GM19463 (cell line): Measurements from ENCODE around the gene YES1.
"Not testable (repeated sequence)": the region's sequence is repeated elsewhere in the genome, so short reads cannot be mapped to it uniquely, and the experiment has no call there.

Source experiments
- ATAC-seq: cut with Tn5 transposase; IDR thresholded peaks from one replicate; pipeline ENCODE4 v1.9.1; 2021; ENCODE audit warnings: mild to moderate bottlenecking, moderate library complexity; ENCODE audit not compliant: unreplicated experiment

YES1 gene

GRCh38 chr18:785242-785641, 26.8 kb downstream of the YES1 start:
- no peak for ATAC-seq

GRCh38 chr18:784470-785172, 27.4 kb downstream of the YES1 start:
- ATAC-seq = no peak

- no peak for ATAC-seq
Measured at GRCh38 chr18:778194-778927, 33.7 kb downstream of the YES1 start.

GRCh38 chr18:777021-777420, 35.0 kb downstream of the YES1 start:
- no peak for ATAC-seq

- not testable (repeated sequence) for ATAC-seq
Measured at GRCh38 chr18:776044-776443, 36.0 kb downstream of the YES1 start.

- no peak for ATAC-seq
Measured at GRCh38 chr18:774811-775210, 37.2 kb downstream of the YES1 start.

GRCh38 chr18:773980-774624, 37.9 kb downstream of the YES1 start:
- ATAC-seq = no peak

GRCh38 chr18:770583-770961, 41.5 kb downstream of the YES1 start:
- no peak for ATAC-seq

- ATAC-seq = no peak
Measured at GRCh38 chr18:767961-768360, 44.1 kb downstream of the YES1 start.

GRCh38 chr18:767084-767882, 44.8 kb downstream of the YES1 start:
- ATAC-seq = no peak

- no peak for ATAC-seq
Measured at GRCh38 chr18:766550-766860, 45.5 kb downstream of the YES1 start.

GRCh38 chr18:765764-766549, 46.1 kb downstream of the YES1 start:
- ATAC-seq = no peak

- ATAC-seq = not testable (repeated sequence)
Measured at GRCh38 chr18:759864-760263, 52.2 kb downstream of the YES1 start.

GRCh38 chr18:755506-755905, 56.5 kb downstream of the YES1 start:
- ATAC-seq = no peak

GRCh38 chr18:754656-755055, 57.4 kb downstream of the YES1 start:
- no peak for ATAC-seq

GRCh38 chr18:750456-750855, 61.6 kb downstream of the YES1 start:
- no peak for ATAC-seq

- ATAC-seq = no peak
Measured at GRCh38 chr18:744832-745597, 67.0 kb downstream of the YES1 start.

- ATAC-seq = peak; percentile 90
Measured at GRCh38 chr18:741931-742512, 70.0 kb downstream of the YES1 start.

- no peak for ATAC-seq
Measured at GRCh38 chr18:732371-732770, 79.7 kb downstream of the YES1 start.

- no peak for ATAC-seq
Measured at GRCh38 chr18:731185-731584, 80.9 kb downstream of the YES1 start.
